K562 (cell line): Measurements from ENCODE around the gene LILRA5. TPM values are rescaled to one million over a fixed set of nuclear protein-coding genes. Genes with fewer than 3 reads are reported as not detected.

Source experiments
- ATAC-seq: fragments of 200-7000 bp; cut with Tn5 transposase; 3 replicates; pipeline ENCODE4 v1.9.1; 2020; ENCODE audit warnings: moderate library complexity
- BruUV-seq: library from RNA; stranded (reverse); fragments of 400-500 nt; replicated peaks from 2 replicates; lab custom pipeline; 2021; lab: Mats Ljungman, UMichigan
- CTCF ChIA-PET: fragments of 300-600 bp; formaldehyde crosslinking; extraction: SDS; loops from one replicate; lab custom pipeline; 2021; ENCODE audit warnings: low intra/inter-chr PET ratio; lab: Yijun Ruan, JAX
- POLR2A ChIA-PET: fragments of 300-600, 350-650 bp; sonication (Branson Sonifier 250); formaldehyde crosslinking; extraction: SDS; loops from one replicate; lab custom pipeline; 2021; ENCODE audit warnings: antibody characterized with exemption, inconsistent platforms; lab: Yijun Ruan, JAX
- DNase-seq, 4 experiments: peaks; one replicate each; pipeline versions ENCODE4 v3.0.0 to v3.0.0-alpha.2; 2011 to 2018; ENCODE audit warnings: low spot score in 3 of 4, mixed read lengths in 3 of 4; ENCODE audit errors: extremely low read depth in 1 of 4
- FAIRE-seq: peaks from 2 replicates; lab custom pipeline; 2011; peaks lifted over from hg19 to GRCh38; lab: Jason Lieb, UNC
- H2AFZ ChIP-seq: 2 replicates; pipeline ENCODE4 v1.6.0; 2011; ENCODE audit warnings: low read depth, low read length, control low read depth, inconsistent platforms
- H3K27ac ChIP-seq: fragments of 200-600 bp; 3 replicates; pipeline ENCODE4 v1.8.0; 2011; ENCODE audit warnings: low read depth, mild to moderate bottlenecking, control low read depth, inconsistent platforms, low read length, moderate library complexity, mixed read lengths; ENCODE audit errors: extremely low read depth
- H3K27me3 ChIP-seq, 2 experiments: fragments of 300-600 bp in 1 of 2; 2 replicates in 1 of 2; 3 replicates in 1 of 2; pipeline versions ENCODE4 v1.6.0 to v1.8.0; 2011; ENCODE audit warnings: inconsistent platforms in 2 of 2, low read length in 2 of 2, mild to moderate bottlenecking in 1 of 2, mixed read lengths in 1 of 2, moderate library complexity in 1 of 2; ENCODE audit not compliant: control insufficient read depth in 2 of 2, insufficient read depth in 2 of 2
- H3K36me3 ChIP-seq: fragments of 300-600 bp; 3 replicates; pipeline ENCODE4 v1.8.0; 2011; ENCODE audit warnings: mild to moderate bottlenecking, low read length, inconsistent platforms; ENCODE audit not compliant: control insufficient read depth, insufficient read depth
- H3K4me1 ChIP-seq, 2 experiments: fragments of 200-600 bp in 1 of 2; replicated peaks in 1 of 2; 2 replicates in 1 of 2; 3 replicates in 1 of 2; pipeline versions ENCODE4 v1.5.1 to v1.8.0; 2011; ENCODE audit warnings: inconsistent platforms in 2 of 2, low read length in 2 of 2, mild to moderate bottlenecking in 1 of 2, mixed read lengths in 1 of 2, moderate library complexity in 1 of 2; ENCODE audit not compliant: control insufficient read depth in 2 of 2, insufficient read depth in 2 of 2
- H3K4me2 ChIP-seq: 2 replicates; pipeline ENCODE4 v1.6.1; 2011; ENCODE audit warnings: low read length, control low read depth, inconsistent platforms, mixed read lengths; ENCODE audit not compliant: insufficient read depth
- H3K4me3 ChIP-seq: fragments of 200-600 bp; sonication (generic), shearing (Covaris generic); 2 replicates; pipeline ENCODE4 v1.5.1; 2016; ENCODE audit warnings: control low read depth, inconsistent platforms
- H3K79me2 ChIP-seq: fragments of 200-600 bp; 3 replicates; pipeline ENCODE4 v1.8.0; 2011; ENCODE audit warnings: low read length, inconsistent platforms; ENCODE audit not compliant: control insufficient read depth, insufficient read depth
- H3K9ac ChIP-seq, 2 experiments: 2 replicates each; pipeline versions ENCODE4 v1.6.0 to v1.6.1; 2011; ENCODE audit warnings: low read depth in 2 of 2, low read length in 2 of 2, control low read depth in 1 of 2, inconsistent platforms in 1 of 2, mild to moderate bottlenecking in 1 of 2, mixed read lengths in 1 of 2; ENCODE audit not compliant: insufficient read depth in 1 of 2
- H3K9me1 ChIP-seq: one replicate; pipeline ENCODE4 v1.6.0; 2011; ENCODE audit warnings: inconsistent platforms, mild to moderate bottlenecking, low read length, moderate library complexity; ENCODE audit not compliant: control insufficient read depth, insufficient read depth
- H3K9me3 ChIP-seq: replicated peaks from 2 replicates; pipeline ENCODE4 v1.5.1; 2011; ENCODE audit warnings: low read depth, low read length, inconsistent platforms; ENCODE audit not compliant: control insufficient read depth, insufficient read depth
- H4K20me1 ChIP-seq: replicated peaks from 2 replicates; pipeline ENCODE4 v1.6.1; 2011; ENCODE audit warnings: low read length, inconsistent platforms, mixed read lengths; ENCODE audit not compliant: control insufficient read depth, insufficient read depth
- ELF2 ChIP-seq: fragments of 250-450 bp; sonication (Bioruptor Pico); IDR thresholded peaks from 2 replicates; pipeline ENCODE4 v1.5.0; 2021; ENCODE audit warnings: mild to moderate bottlenecking
- FOXA3 ChIP-seq, 2 experiments: fragments of 450-650 bp in 1 of 2; sonication (generic) in 1 of 2; formaldehyde crosslinking; IDR thresholded peaks in 1 of 2; conservative IDR thresholded peaks in 1 of 2; 2 replicates each; pipeline versions ENCODE4 v1.4.0 to v1.8.0; 2020 to 2022; ENCODE audit warnings: mild to moderate bottlenecking in 2 of 2, missing genetic modification reagents in 1 of 2
- JUNB ChIP-seq: fragments of 450-650 bp; formaldehyde crosslinking; conservative IDR thresholded peaks from 2 replicates; pipeline ENCODE4 v1.4.0; 2020; ENCODE audit warnings: mild to moderate bottlenecking
- POLR3G ChIP-seq: IDR thresholded peaks from 2 replicates; pipeline ENCODE4 v1.6.1; 2011; ENCODE audit not compliant: insufficient read length, insufficient replicate concordance; ENCODE audit errors: extremely low read depth
- STAT5B ChIP-seq: fragments of 250-450 bp; sonication (Bioruptor Pico); IDR thresholded peaks from 2 replicates; pipeline ENCODE4 v1.8.0; 2021; ENCODE audit warnings: mild to moderate bottlenecking, inconsistent platforms
- TBL1XR1 ChIP-seq, 2 experiments: IDR thresholded peaks; 2 replicates each; pipeline ENCODE4 v1.6.1; 2012; ENCODE audit warnings: improper control_type of control experiment in 2 of 2, low read length in 2 of 2, mild to moderate bottlenecking in 1 of 2
- ZFP1 ChIP-seq: fragments of 450-650 bp; formaldehyde crosslinking; IDR thresholded peaks from 2 replicates; pipeline ENCODE4 v1.4.0; 2020; ENCODE audit warnings: mild to moderate bottlenecking, mixed read lengths
- ZNF785 ChIP-seq: fragments of 250-450 bp; sonication (Bioruptor Pico); IDR thresholded peaks from 2 replicates; pipeline ENCODE4 v1.4.0; 2020; ENCODE audit warnings: mild to moderate bottlenecking
- WGBS: fragments of 100-300 bp; shearing (Covaris generic); methylation state at CpG from one replicate; pipeline ENCODE4 v1.1.6; 2016; ENCODE audit warnings: low coverage, mixed read lengths; ENCODE audit not compliant: insufficient coverage; ENCODE audit errors: missing lambda C conversion rate; 5-methylcytosine and 5-hydroxymethylcytosine counted together
- in situ Hi-C: fragments of 300-500 bp; cut with MboI; formaldehyde crosslinking; loops from 4 replicates; pipeline ENCODE4 v1.15.0; 2018; ENCODE audit warnings: inconsistent platforms, mixed read lengths
- intact Hi-C: fragments of 100-400 bp; cut with micrococcal nuclease; formaldehyde crosslinking; loops from 2 replicates; pipeline ENCODE4 v1.14.2; 2022
- polyA plus RNA-seq, 8 experiments: library from polyadenylated mRNA; depleted of rRNA in 4 of 8; stranded (reverse) in 5 of 8; unstranded in 3 of 8; fragments of >200 nt; fragmentation: Nextera tagmentation in 2 of 8; fragmentation: Illumina TruSeq in 1 of 8; extraction: Ambion mirVana in 2 of 8; extraction: Trizol in 1 of 8; gene quantifications; 2 replicates each; pipeline versions ENCODE4 v1.2.1 to v1.2.3, GENCODE V29; 2011 to 2014; ENCODE audit warnings: inconsistent platforms in 1 of 8, missing spikeins in 1 of 8
- total RNA-seq, 7 experiments: library from RNA; depleted of rRNA in 6 of 7; stranded (reverse); fragments of >200 nt in 6 of 7; fragmentation: Illumina TruSeq in 2 of 7; extraction: Trizol in 2 of 7; gene quantifications; 2 replicates each; pipeline versions ENCODE4 v1.2.1 to v1.2.3, GENCODE V29; 2011 to 2021; ENCODE audit warnings: low replicate concordance in 1 of 7
- TF ChIP-seq, protein P1 (sequence below): fragments of 200-400 bp; formaldehyde crosslinking; IDR thresholded peaks from 2 replicates; pipeline ENCODE4 v1.6.1; 2017; ENCODE audit warnings: mild to moderate bottlenecking, low read depth, low read length, moderate library complexity

Gene LILRA5
- total and polyA plus RNA-seq, 9 of the 15 experiments (the other 6 are each of a cell fraction or from before 2014, with no cell fraction given): not detected

DNA sequence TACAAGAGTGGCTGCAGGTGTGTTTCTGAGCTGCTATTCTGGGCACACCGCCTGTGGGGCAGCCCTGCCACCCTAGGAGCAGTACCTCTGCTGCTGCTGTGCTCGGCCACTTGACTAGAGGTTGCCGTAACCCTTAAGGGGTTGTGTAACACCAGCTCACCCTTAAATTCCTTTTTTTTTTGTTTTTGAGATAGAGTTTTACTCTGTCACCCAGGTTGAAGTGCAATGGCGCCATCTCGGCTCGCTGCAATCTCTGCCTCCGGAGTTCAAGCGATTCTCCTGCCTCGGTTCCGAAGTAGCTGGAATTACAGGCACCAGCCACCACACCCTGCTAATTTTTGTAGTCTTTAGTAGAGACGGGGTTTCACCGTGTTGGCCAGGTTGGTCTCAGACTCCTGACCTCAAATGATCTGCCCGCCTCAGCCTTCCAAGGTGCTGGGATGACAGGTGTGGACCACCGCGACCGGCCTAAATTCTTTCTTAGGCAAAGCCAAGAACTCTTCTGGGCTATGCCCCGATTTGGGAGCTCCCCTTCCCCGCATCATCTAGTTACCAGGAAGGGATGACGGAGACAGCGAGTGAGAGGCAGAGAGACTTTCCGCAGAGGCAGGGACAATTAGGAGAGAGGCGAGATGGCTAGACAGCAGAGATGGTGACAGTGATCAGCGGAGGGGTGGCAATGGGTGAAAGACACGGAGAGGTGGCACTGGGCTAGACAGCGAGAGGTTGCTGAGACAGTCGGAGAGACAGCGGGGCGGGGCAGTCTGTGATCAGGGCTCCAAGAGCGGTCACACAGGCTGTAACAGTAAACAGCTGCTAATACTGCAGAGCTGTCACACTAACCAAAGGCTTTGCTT, 4.4 kb upstream of the LILRA5 start:
- POLR2A ChIA-PET: no interaction called here
- DNase-seq: no peak

More for the DNA sequence above, 4.4 kb upstream of the LILRA5 start:
- Histone ChIP-seq H3K9me1 (no peaks in the 10 kb centered on the region), H3K9me3 (no peaks in the 10 kb centered on the region), H3K4me1 (no peaks in the 10 kb centered on the region), H2AFZ (no peak overlapping the region), H3K9ac (no peak overlapping the region), H4K20me1 (no peaks in the 10 kb centered on the region), H3K36me3 (no peaks in the 10 kb centered on the region), H3K27me3 (peaks cover 25 to 52% of the 10 kb centered on the region in 2 experiments), H3K79me2 (no peaks in the 10 kb centered on the region), H3K4me3 (no peak overlapping the region), H3K4me2 (no peak overlapping the region), H3K27ac (no peak overlapping the region)
- 2% methylated on average over 21 of the region's 29 CpGs for WGBS
- no peak for TF ChIP-seq TBL1XR1 (IDR thresholded peaks at IDR 0.05; ENCODE audit: low read length in 2 of 2)
- no peak for TF ChIP-seq JUNB (CRISPR knock-in tag)
- no peak for TF ChIP-seq ZFP1 (CRISPR knock-in tag)
- TF ChIP-seq ZNF785 (CRISPR knock-in tag): no peak
- no peak for TF ChIP-seq ELF2 (CRISPR knock-in tag)
- no peak for TF ChIP-seq POLR3G
- no peak for TF ChIP-seq STAT5B (CRISPR knock-in tag)
- no peak for TF ChIP-seq FOXA3 (CRISPR knock-in tag; conservative IDR thresholded peaks at IDR 0.05 in 1 of 2, IDR thresholded peaks at IDR 0.05 in 1 of 2)
- TF ChIP-seq, protein P1, sequence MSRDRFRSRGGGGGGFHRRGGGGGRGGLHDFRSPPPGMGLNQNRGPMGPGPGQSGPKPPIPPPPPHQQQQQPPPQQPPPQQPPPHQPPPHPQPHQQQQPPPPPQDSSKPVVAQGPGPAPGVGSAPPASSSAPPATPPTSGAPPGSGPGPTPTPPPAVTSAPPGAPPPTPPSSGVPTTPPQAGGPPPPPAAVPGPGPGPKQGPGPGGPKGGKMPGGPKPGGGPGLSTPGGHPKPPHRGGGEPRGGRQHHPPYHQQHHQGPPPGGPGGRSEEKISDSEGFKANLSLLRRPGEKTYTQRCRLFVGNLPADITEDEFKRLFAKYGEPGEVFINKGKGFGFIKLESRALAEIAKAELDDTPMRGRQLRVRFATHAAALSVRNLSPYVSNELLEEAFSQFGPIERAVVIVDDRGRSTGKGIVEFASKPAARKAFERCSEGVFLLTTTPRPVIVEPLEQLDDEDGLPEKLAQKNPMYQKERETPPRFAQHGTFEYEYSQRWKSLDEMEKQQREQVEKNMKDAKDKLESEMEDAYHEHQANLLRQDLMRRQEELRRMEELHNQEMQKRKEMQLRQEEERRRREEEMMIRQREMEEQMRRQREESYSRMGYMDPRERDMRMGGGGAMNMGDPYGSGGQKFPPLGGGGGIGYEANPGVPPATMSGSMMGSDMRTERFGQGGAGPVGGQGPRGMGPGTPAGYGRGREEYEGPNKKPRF: no peak
- intact Hi-C loops (no loop called here), in situ Hi-C loops (no loop called here)
- CTCF ChIA-PET: no interaction called here
- FAIRE-seq (no peak), ATAC-seq (no peak)
- TSS peak; percentile 86 for BruUV-seq
